IMR-90 (cell line): ENCODE measurements around the gene SEMA5A.

Source experiments
- CEBPB ChIP-seq: IDR thresholded peaks from 2 replicates; pipeline ENCODE4 v1.6.1; 2012; ENCODE audit warnings: low read depth, low read length, improper control_type of control experiment
- CHD1 ChIP-seq: IDR thresholded peaks from 2 replicates; pipeline ENCODE4 v1.6.1; 2012; ENCODE audit warnings: low read depth, low read length, improper control_type of control experiment
- FOS ChIP-seq: fragments of 150-350 bp; IDR thresholded peaks from 2 replicates; pipeline ENCODE4 v1.6.1; 2016; ENCODE audit warnings: low read depth, low read length
- MAFK ChIP-seq: IDR thresholded peaks from 2 replicates; pipeline ENCODE4 v1.6.1; 2012; ENCODE audit warnings: low read depth, low read length, improper control_type of control experiment
- MAZ ChIP-seq: IDR thresholded peaks from 2 replicates; pipeline ENCODE4 v1.6.1; 2012; ENCODE audit warnings: low read depth, mild to moderate bottlenecking, low read length, improper control_type of control experiment, moderate library complexity, borderline replicate concordance
- MXI1 ChIP-seq: IDR thresholded peaks from 2 replicates; pipeline ENCODE4 v1.6.1; 2012; ENCODE audit warnings: low read depth, mild to moderate bottlenecking, low read length, moderate library complexity, borderline replicate concordance
- NFE2L2 ChIP-seq: fragments of 150-350 bp; IDR thresholded peaks from 2 replicates; pipeline ENCODE4 v1.6.1; 2016; ENCODE audit warnings: low read depth, mild to moderate bottlenecking, low read length
- POLR2A ChIP-seq: IDR thresholded peaks from 2 replicates; pipeline ENCODE4 v1.6.1; 2012; ENCODE audit warnings: mild to moderate bottlenecking, low read depth, low read length
- RAD21 ChIP-seq: IDR thresholded peaks from 2 replicates; pipeline ENCODE4 v1.6.1; 2012; ENCODE audit warnings: low read length, improper control_type of control experiment
- RCOR1 ChIP-seq: IDR thresholded peaks from 2 replicates; pipeline ENCODE4 v1.6.1; 2012; ENCODE audit warnings: mild to moderate bottlenecking, low read length, improper control_type of control experiment; ENCODE audit not compliant: insufficient replicate concordance
- RFX5 ChIP-seq: IDR thresholded peaks from 2 replicates; pipeline ENCODE4 v1.8.0; 2012; ENCODE audit warnings: low read depth, mild to moderate bottlenecking, low read length, moderate library complexity
- SMC3 ChIP-seq: fragments of 150-350 bp; IDR thresholded peaks from 2 replicates; pipeline ENCODE4 v1.6.1; 2016; ENCODE audit warnings: low read depth, mild to moderate bottlenecking, antibody characterized with exemption, low read length, moderate library complexity
- TF ChIP-seq, protein P1 (sequence below): fragments of 150-350 bp; IDR thresholded peaks from 2 replicates; pipeline ENCODE4 v1.6.1; 2016; ENCODE audit warnings: low read depth, mild to moderate bottlenecking, low read length, moderate library complexity, borderline replicate concordance
- TF ChIP-seq, protein P2 (sequence below): conservative IDR thresholded peaks from 2 replicates; pipeline ENCODE4 v1.5.1; 2012; ENCODE audit warnings: mild to moderate bottlenecking, low read depth, low read length, improper control_type of control experiment

DNA sequence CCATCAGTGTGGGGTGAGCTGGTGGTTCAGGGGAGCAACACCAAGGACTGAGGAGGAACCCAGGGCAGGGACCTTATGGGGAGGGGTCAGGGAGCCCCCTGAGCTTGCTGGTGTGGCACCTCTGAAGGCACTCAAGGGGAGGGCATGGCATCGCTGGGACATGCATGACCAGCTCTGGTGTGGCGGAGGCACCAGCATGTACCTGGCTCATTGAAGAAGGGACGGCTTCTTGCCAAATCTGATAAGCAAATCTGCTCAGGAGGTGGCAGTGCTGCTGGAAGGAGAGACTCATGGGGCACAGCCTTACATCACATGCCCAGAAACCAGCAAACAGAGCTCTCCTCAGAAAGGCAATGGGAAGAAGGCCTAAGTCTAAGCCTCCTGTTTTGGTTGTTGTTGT is 421.8 kb downstream of the SEMA5A start:
- no peak for TF ChIP-seq POLR2A
- no peak for TF ChIP-seq FOS
- TF ChIP-seq, protein P1, sequence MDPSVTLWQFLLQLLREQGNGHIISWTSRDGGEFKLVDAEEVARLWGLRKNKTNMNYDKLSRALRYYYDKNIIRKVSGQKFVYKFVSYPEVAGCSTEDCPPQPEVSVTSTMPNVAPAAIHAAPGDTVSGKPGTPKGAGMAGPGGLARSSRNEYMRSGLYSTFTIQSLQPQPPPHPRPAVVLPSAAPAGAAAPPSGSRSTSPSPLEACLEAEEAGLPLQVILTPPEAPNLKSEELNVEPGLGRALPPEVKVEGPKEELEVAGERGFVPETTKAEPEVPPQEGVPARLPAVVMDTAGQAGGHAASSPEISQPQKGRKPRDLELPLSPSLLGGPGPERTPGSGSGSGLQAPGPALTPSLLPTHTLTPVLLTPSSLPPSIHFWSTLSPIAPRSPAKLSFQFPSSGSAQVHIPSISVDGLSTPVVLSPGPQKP = no peak
- TF ChIP-seq, protein P2, sequence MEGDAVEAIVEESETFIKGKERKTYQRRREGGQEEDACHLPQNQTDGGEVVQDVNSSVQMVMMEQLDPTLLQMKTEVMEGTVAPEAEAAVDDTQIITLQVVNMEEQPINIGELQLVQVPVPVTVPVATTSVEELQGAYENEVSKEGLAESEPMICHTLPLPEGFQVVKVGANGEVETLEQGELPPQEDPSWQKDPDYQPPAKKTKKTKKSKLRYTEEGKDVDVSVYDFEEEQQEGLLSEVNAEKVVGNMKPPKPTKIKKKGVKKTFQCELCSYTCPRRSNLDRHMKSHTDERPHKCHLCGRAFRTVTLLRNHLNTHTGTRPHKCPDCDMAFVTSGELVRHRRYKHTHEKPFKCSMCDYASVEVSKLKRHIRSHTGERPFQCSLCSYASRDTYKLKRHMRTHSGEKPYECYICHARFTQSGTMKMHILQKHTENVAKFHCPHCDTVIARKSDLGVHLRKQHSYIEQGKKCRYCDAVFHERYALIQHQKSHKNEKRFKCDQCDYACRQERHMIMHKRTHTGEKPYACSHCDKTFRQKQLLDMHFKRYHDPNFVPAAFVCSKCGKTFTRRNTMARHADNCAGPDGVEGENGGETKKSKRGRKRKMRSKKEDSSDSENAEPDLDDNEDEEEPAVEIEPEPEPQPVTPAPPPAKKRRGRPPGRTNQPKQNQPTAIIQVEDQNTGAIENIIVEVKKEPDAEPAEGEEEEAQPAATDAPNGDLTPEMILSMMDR = no peak
- TF ChIP-seq CHD1 = no peak
- TF ChIP-seq MAFK = no peak
- no peak for TF ChIP-seq NFE2L2
- TF ChIP-seq MAZ = no peak
- TF ChIP-seq MXI1 = no peak
- TF ChIP-seq CEBPB = no peak
- TF ChIP-seq RAD21 = no peak
- no peak for TF ChIP-seq SMC3
- no peak for TF ChIP-seq RFX5
- TF ChIP-seq RCOR1 = no peak
